HCT116 (cell line): ENCODE measurements around the gene COL4A1. TPM values are rescaled to one million over a fixed set of nuclear protein-coding genes. Genes with fewer than 3 reads are reported as not detected.

Source experiments
- ATAC-seq: fragments of 200-7000 bp; cut with Tn5 transposase; 2 replicates; pipeline ENCODE4 v1.9.1; 2020; ENCODE audit warnings: mild to moderate bottlenecking, moderate library complexity
- BruUV-seq: library from RNA; stranded (reverse); fragments of 400-500 nt; replicated peaks from 2 replicates; lab custom pipeline; 2021; lab: Mats Ljungman, UMichigan
- CTCF ChIA-PET: fragments of 300-600 bp; sonication (Branson Sonifier 250); formaldehyde crosslinking; loops from one replicate; lab custom pipeline; 2021; ENCODE audit warnings: antibody characterized with exemption; lab: Charles Lee
- POLR2A ChIA-PET: fragments of 300-600, 350-600 bp; sonication (Branson Sonifier 250); formaldehyde crosslinking; loops from one replicate; lab custom pipeline; 2021; ENCODE audit warnings: antibody characterized with exemption; lab: Charles Lee
- RAD21 ChIA-PET, 2 experiments: fragments of 300-600 bp; sonication (Branson Sonifier 250); formaldehyde crosslinking; loops; one replicate each; lab custom pipeline; 2023; ENCODE audit warnings: low total read pairs in 2 of 2; ENCODE audit not compliant: uncharacterized antibody in 2 of 2, unreplicated experiment in 2 of 2, low non-redundant PET in 1 of 2; lab: Charles Lee
- DNase-seq: peaks from one replicate; pipeline ENCODE4 v3.0.0-alpha.2; 2010; ENCODE audit warnings: low read depth, low spot score
- H2AFZ ChIP-seq: fragments of 200-600 bp; shearing (Covaris generic), sonication (generic); 2 replicates; pipeline ENCODE4 v1.6.1; 2017; ENCODE audit warnings: low read depth, mixed run types, mixed read lengths, antibody characterized with exemption, low read length; ENCODE audit not compliant: poor library complexity, severe bottlenecking
- H3K27ac ChIP-seq: 2 replicates; pipeline ENCODE4 v1.5.1; 2012; ENCODE audit warnings: low read depth, low read length
- H3K27me3 ChIP-seq: fragments of 200-600 bp; sonication (generic); 2 replicates; pipeline ENCODE4 v1.6.1; 2016; ENCODE audit warnings: mixed run types, low read length, mixed read lengths; ENCODE audit not compliant: insufficient read depth
- H3K36me3 ChIP-seq, 2 experiments: fragments of 200-500 bp in 1 of 2; fragments of 200-600 bp in 1 of 2; sonication (Bioruptor generic) in 1 of 2; sonication (generic) in 1 of 2; 2 replicates each; pipeline versions ENCODE4 v1.5.1 to v1.6.1; 2014 to 2016; ENCODE audit warnings: low read length in 2 of 2, inconsistent platforms in 1 of 2, mixed read lengths in 1 of 2, mixed run types in 1 of 2; ENCODE audit not compliant: insufficient read depth in 2 of 2, control insufficient read depth in 1 of 2
- H3K4me1 ChIP-seq, 2 experiments: fragments of 200-600 bp in 1 of 2; sonication (generic) in 1 of 2; 2 replicates each; pipeline versions ENCODE4 v1.5.1 to v1.6.1; 2012 to 2017; ENCODE audit warnings: low read length in 2 of 2, inconsistent platforms in 1 of 2, mild to moderate bottlenecking in 1 of 2, mixed read lengths in 1 of 2, mixed run types in 1 of 2, moderate library complexity in 1 of 2; ENCODE audit not compliant: insufficient read depth in 2 of 2, control insufficient read depth in 1 of 2
- H3K4me2 ChIP-seq: fragments of 200-600 bp; sonication (generic); 2 replicates; pipeline ENCODE4 v1.6.1; 2017; ENCODE audit warnings: mixed run types, low read length, mixed read lengths
- H3K4me3 ChIP-seq, 2 experiments: fragments of 200-600 bp in 1 of 2; sonication (generic) in 1 of 2; replicated peaks in 1 of 2; 2 replicates each; pipeline ENCODE4 v1.5.1; 2011 to 2016; ENCODE audit warnings: low read length in 2 of 2, control low read depth in 1 of 2, low read depth in 1 of 2, mild to moderate bottlenecking in 1 of 2, mixed read lengths in 1 of 2, mixed run types in 1 of 2
- H3K79me2 ChIP-seq: fragments of 200-600 bp; sonication (generic); 2 replicates; pipeline ENCODE4 v1.6.1; 2017; ENCODE audit warnings: mild to moderate bottlenecking, mixed run types, low read length, moderate library complexity, mixed read lengths; ENCODE audit not compliant: insufficient read depth
- H3K9ac ChIP-seq: fragments of 200-600 bp; sonication (generic); 2 replicates; pipeline ENCODE4 v1.6.1; 2016; ENCODE audit warnings: low read length, mixed read lengths
- H3K9me2 ChIP-seq: fragments of 200-600 bp; sonication (generic), shearing (Covaris generic); 2 replicates; pipeline ENCODE4 v1.6.1; 2017; ENCODE audit warnings: mixed run types, mild to moderate bottlenecking, moderate library complexity; ENCODE audit not compliant: insufficient read depth
- H3K9me3 ChIP-seq, 2 experiments: fragments of 200-500 bp in 1 of 2; fragments of 200-600 bp in 1 of 2; sonication (Bioruptor generic) in 1 of 2; sonication (generic) in 1 of 2; 2 replicates each; pipeline ENCODE4 v1.6.1; 2014 to 2017; ENCODE audit warnings: low read length in 2 of 2, mixed read lengths in 2 of 2, inconsistent platforms in 1 of 2, low read depth in 1 of 2, mild to moderate bottlenecking in 1 of 2, mixed run types in 1 of 2, moderate library complexity in 1 of 2; ENCODE audit not compliant: control insufficient read depth in 1 of 2, insufficient read depth in 1 of 2
- H4K20me1 ChIP-seq: fragments of 200-600 bp; sonication (generic), shearing (Covaris generic); 2 replicates; pipeline ENCODE4 v1.6.1; 2017; ENCODE audit warnings: mixed run types, mild to moderate bottlenecking, moderate library complexity; ENCODE audit not compliant: insufficient read depth
- EGR1 ChIP-seq: IDR thresholded peaks from 2 replicates; pipeline ENCODE4 v1.6.1; 2012; ENCODE audit warnings: low read depth
- POLR2AphosphoS5 ChIP-seq: IDR thresholded peaks from 2 replicates; pipeline ENCODE4 v1.6.1; 2011; ENCODE audit warnings: mild to moderate bottlenecking, low read depth, low read length, moderate library complexity
- RAD21 ChIP-seq: IDR thresholded peaks from 2 replicates; pipeline ENCODE4 v1.6.1; 2012; ENCODE audit warnings: low read depth, mild to moderate bottlenecking
- REST ChIP-seq: IDR thresholded peaks from 2 replicates; pipeline ENCODE4 v1.6.1; 2012; ENCODE audit warnings: low read depth
- SIN3A ChIP-seq: IDR thresholded peaks from 2 replicates; pipeline ENCODE4 v1.6.1; 2012; ENCODE audit warnings: low read depth
- SP1 ChIP-seq: IDR thresholded peaks from 2 replicates; pipeline ENCODE4 v1.6.1; 2012; ENCODE audit warnings: low read depth
- ZBTB33 ChIP-seq: IDR thresholded peaks from 2 replicates; pipeline ENCODE4 v1.6.1; 2011; ENCODE audit warnings: mild to moderate bottlenecking, low read length, moderate library complexity; ENCODE audit not compliant: insufficient replicate concordance; ENCODE audit errors: extremely low read depth
- intact Hi-C: fragments of 100-400 bp; cut with micrococcal nuclease; formaldehyde crosslinking; loops from 2 replicates; pipeline ENCODE4 v1.10.0; 2022
- total RNA-seq: library from RNA; stranded (reverse); gene quantifications from one replicate; pipeline ENCODE4 v1.2.1, GENCODE V29; 2021; ENCODE audit not compliant: unreplicated experiment
- TF ChIP-seq, protein P1 (sequence below): IDR thresholded peaks from 2 replicates; pipeline ENCODE4 v1.6.1; 2012

Gene COL4A1
- total RNA-seq, 1 experiment from 2014 or later, result 0.57 TPM

DNA sequence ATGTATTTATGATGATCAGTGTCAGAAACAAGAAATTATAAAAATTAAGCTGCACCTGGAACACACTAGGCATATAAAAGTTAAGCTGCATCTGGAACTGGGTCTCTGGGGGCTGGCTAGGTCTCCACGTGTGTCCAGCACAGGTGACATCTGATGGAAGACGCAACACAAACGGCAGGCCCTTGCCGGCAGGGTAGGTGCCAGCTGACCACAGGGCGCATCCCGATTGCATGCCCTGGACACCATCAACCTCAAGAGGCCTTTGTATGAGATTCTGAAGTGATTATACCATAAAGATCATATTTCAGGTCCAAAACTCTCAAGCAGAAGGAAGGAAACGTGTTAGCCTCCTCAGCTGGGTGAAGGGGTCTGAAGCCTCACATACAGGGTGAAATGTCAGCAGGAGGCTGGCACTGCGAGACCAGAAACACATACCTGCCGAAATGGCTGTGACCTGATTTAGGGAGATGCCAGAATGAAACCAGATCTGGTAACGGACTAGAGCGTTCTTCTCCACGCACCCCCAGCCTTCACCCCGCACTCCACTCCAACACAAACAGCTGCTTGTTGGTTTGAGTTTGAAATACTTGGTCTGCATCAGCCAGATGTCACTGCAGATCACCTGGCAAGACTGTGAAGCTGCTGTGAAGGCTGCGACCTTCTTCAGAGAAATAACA lies 37.3 kb downstream of the COL4A1 start:
- no TSS peak for BruUV-seq
- H3K4me1 ChIP-seq, result no peaks in the 10 kb centered on the region
- TF ChIP-seq RAD21 (no peak), SP1 (no peak), ZBTB33 (no peak), POLR2AphosphoS5 (no peak), REST (no peak), SIN3A (no peak), EGR1 (no peak)
- TF ChIP-seq, protein P1, sequence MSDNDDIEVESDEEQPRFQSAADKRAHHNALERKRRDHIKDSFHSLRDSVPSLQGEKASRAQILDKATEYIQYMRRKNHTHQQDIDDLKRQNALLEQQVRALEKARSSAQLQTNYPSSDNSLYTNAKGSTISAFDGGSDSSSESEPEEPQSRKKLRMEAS, result no peak
- H4K20me1 ChIP-seq, result no peaks in the 10 kb centered on the region
- no peak overlapping the region for H3K4me3 ChIP-seq
- H3K79me2 ChIP-seq, result no peaks in the 10 kb centered on the region
- DNase-seq, result no peak
- no peaks in the 10 kb centered on the region for H3K36me3 ChIP-seq
- ATAC-seq, result no peak
- H3K9me2 ChIP-seq, result no peaks in the 10 kb centered on the region
- no peak overlapping the region for H2AFZ ChIP-seq
- H3K27ac ChIP-seq, result no peak overlapping the region
- ChIA-PET RAD21 (no interaction called here), CTCF (no interaction called here), POLR2A (no interaction called here)
- H3K9me3 ChIP-seq, result no peaks in the 10 kb centered on the region
- intact Hi-C loops, result no loop called here
- H3K9ac ChIP-seq, result no peak overlapping the region
- no peaks in the 10 kb centered on the region for H3K27me3 ChIP-seq
- H3K4me2 ChIP-seq, result no peak overlapping the region
